Measurements from ENCODE around the gene PLVAP. TPM values are rescaled to one million over a fixed set of nuclear protein-coding genes. Genes with fewer than 3 reads are reported as not detected.

PLVAP gene
- total RNA-seq, 4 donors from 2014 or later: 9.1 to 38.3 (median 25.7) TPM

- H3K9me3 ChIP-seq: no peaks in the 10 kb centered on the region
- H3K4me1 ChIP-seq: peaks cover 17 to 62% (median 36%) of the 10 kb centered on the region in 3 donors
- intact Hi-C loops (cut with DNase I): no loop called here
- DNase-seq: no peak
- H3K27ac ChIP-seq: peak overlapping the region; percentile 74 to 94 (median 82)
- H3K27me3 ChIP-seq: no peaks in the 10 kb centered on the region
- TF ChIP-seq CTCF (IDR thresholded peaks at IDR 0.05) (no peak), POLR2A (IDR thresholded peaks at IDR 0.05) (no peak)
- H3K36me3 ChIP-seq: peaks cover 0 to 25% (median 0%) of the 10 kb centered on the region in 3 donors
- whole genome bisulfite sequencing, 2 donors: 0% methylated on average over 2 of the region's 29 CpGs; no CpG with 5 or more reads in 1 of the 2 donors
- peak overlapping the region; percentile 62 to 86 (median 81) for H3K4me3 ChIP-seq
Measured at GRCh38 chr19:17302391-17303166, 74.6 kb downstream of the PLVAP start.

Other genes starting within 250 kb of the PLVAP start
- 10 to 100 TPM; 11.2 to 22.5 (median 17.6) TPM for gene USE1, start 162.0 kb downstream of the PLVAP start, total RNA-seq
- 1 to 10 TPM; 1.8 to 6.9 (median 4.1) TPM for gene OCEL1, start 151.1 kb downstream of the PLVAP start, total RNA-seq
- 100 to 1,000 TPM in 1 of 4 donors, 10 to 100 TPM in 3; 52.8 to 115 (median 82.7) TPM for gene NR2F6, start 131.4 kb downstream of the PLVAP start, total RNA-seq
- gene USHBP1, start 112.6 kb downstream of the PLVAP start, total RNA-seq: 1 to 10 TPM in 1 of 4 donors, under 1 TPM in 2, not detected in 1; 0.70 to 4.8 (median 0.73) TPM
- 10 to 100 TPM; 29.1 to 55.8 (median 53.1) TPM for gene BABAM1, start 109.9 kb downstream of the PLVAP start, total RNA-seq
- under 1 TPM in 3 of 4 donors, not detected in 1; 0.12 to 0.57 (median 0.22) TPM for gene ANKLE1, start 95.4 kb downstream of the PLVAP start, total RNA-seq
- 1 to 10 TPM; 2.0 to 8.4 (median 5.2) TPM for gene ABHD8, start 73.9 kb downstream of the PLVAP start, total RNA-seq
- gene MRPL34, start 71.5 kb downstream of the PLVAP start, total RNA-seq: 10 to 100 TPM; 91.1 to 97.2 (median 92.8) TPM
- 10 to 100 TPM; 16.4 to 29.0 (median 22.7) TPM for gene DDA1, start 67.8 kb downstream of the PLVAP start, total RNA-seq
- gene ANO8, start 42.5 kb downstream of the PLVAP start, total RNA-seq: 10 to 100 TPM in 1 of 4 donors, 1 to 10 TPM in 3; 3.8 to 19.1 (median 6.5) TPM
- 10 to 100 TPM; 22.7 to 34.9 (median 31.4) TPM for gene GTPBP3, start 39.8 kb downstream of the PLVAP start, total RNA-seq
- gene CCDC194, start 16.9 kb upstream of the PLVAP start, total RNA-seq: not detected
- 10 to 100 TPM in 3 of 4 donors, 1 to 10 TPM in 1; 4.1 to 66.8 (median 31.0) TPM for gene BST2, start 28.3 kb upstream of the PLVAP start, total RNA-seq
- 10 to 100 TPM; 54.0 to 96.3 (median 61.7) TPM for gene MVB12A, start 42.7 kb upstream of the PLVAP start, total RNA-seq
- under 1 TPM in 2 of 4 donors, not detected in 2; 0.19 to 0.26 TPM for gene TMEM221, start 71.3 kb upstream of the PLVAP start, total RNA-seq
- not detected for gene NXNL1, start 83.6 kb upstream of the PLVAP start, total RNA-seq
- 10 to 100 TPM in 1 of 4 donors, 1 to 10 TPM in 3; 4.1 to 19.5 (median 8.7) TPM for gene SLC27A1, start 93.2 kb upstream of the PLVAP start, total RNA-seq
- 100 to 1,000 TPM in 1 of 4 donors, 10 to 100 TPM in 3; 84.5 to 104 (median 92.5) TPM for gene PGLS, start 134.3 kb upstream of the PLVAP start, total RNA-seq
- 10 to 100 TPM; 23.1 to 51.9 (median 35.6) TPM for gene COLGALT1, start 178.3 kb upstream of the PLVAP start, total RNA-seq